ENCODE results near the gene NNMT.

NNMT gene

GRCh38 chr11:114310095-114310494 lies 13.9 kb downstream of the NNMT start:
- H3K27ac Mint-ChIP-seq (ENCODE audit: low read depth): no peak overlapping the region
- H3K4me1 Mint-ChIP-seq: no peaks in the 10 kb centered on the region
- DNase-seq (ENCODE audit: low spot score in 2 of 2) (no peak), ATAC-seq (replicated peaks; ENCODE audit: extremely low read depth, poor library complexity, severe bottlenecking) (no peak)
- H3K9me3 Mint-ChIP-seq: no peaks in the 10 kb centered on the region
- no peak overlapping the region for H3K4me3 Mint-ChIP-seq
- peaks cover 63% of the 10 kb centered on the region for H3K27me3 Mint-ChIP-seq
- no peaks in the 10 kb centered on the region for H3K36me3 Mint-ChIP-seq (ENCODE audit: insufficient read depth)

DNA sequence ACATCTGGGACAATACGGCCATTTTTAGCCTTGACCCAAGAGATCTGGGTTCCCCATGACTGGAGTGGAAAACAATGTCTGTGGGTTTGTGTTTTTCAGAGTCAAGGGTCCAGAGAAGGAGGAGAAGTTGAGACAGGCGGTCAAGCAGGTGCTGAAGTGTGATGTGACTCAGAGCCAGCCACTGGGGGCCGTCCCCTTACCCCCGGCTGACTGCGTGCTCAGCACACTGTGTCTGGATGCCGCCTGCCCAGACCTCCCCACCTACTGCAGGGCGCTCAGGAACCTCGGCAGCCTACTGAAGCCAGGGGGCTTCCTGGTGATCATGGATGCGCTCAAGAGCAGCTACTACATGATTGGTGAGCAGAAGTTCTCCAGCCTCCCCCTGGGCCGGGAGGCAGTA lies 15.7 kb downstream of the NNMT start:
- ATAC-seq (replicated peaks; ENCODE audit: extremely low read depth, poor library complexity, severe bottlenecking) (no peak), DNase-seq (ENCODE audit: low spot score in 2 of 2) (no peak)
- peaks cover 10% of the 10 kb centered on the region for H3K4me1 Mint-ChIP-seq
- H3K27ac Mint-ChIP-seq (ENCODE audit: low read depth): no peak overlapping the region
- no peaks in the 10 kb centered on the region for H3K9me3 Mint-ChIP-seq
- peaks cover 71% of the 10 kb centered on the region for H3K27me3 Mint-ChIP-seq
- H3K36me3 Mint-ChIP-seq (ENCODE audit: insufficient read depth): no peaks in the 10 kb centered on the region
- no peak overlapping the region for H3K4me3 Mint-ChIP-seq

DNA sequence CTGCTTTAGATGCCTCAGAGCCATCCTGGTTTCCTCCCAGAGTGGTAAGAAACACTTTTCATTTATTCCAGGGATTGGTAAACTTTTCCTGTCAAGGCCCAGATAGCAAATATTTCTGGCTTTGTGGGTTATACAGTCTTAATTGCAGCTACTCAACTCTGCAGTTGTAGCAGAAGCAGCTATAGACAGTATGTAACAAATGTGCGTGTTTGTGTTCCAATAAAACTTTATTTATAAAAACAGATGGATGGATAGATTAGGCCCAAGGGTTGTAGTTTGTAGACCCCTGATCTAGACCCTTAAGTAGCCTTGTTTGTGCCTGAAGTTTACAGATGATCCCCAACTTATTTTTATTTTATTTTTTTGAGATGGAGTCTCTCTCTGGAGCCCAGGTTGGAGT lies 17.9 kb downstream of the NNMT start:
- ATAC-seq (replicated peaks; ENCODE audit: extremely low read depth, poor library complexity, severe bottlenecking): no peak
- Mint-ChIP-seq H3K27me3 (peaks cover 49% of the 10 kb centered on the region), H3K4me3 (no peak overlapping the region), H3K27ac (ENCODE audit: low read depth) (no peak overlapping the region), H3K4me1 (peaks cover 10% of the 10 kb centered on the region), H3K36me3 (ENCODE audit: insufficient read depth) (no peaks in the 10 kb centered on the region), H3K9me3 (no peaks in the 10 kb centered on the region)
- DNase-seq (ENCODE audit: low spot score in 2 of 2): no peak

- H3K4me1 Mint-ChIP-seq: peaks cover 10% of the 10 kb centered on the region
- H3K9me3 Mint-ChIP-seq: no peaks in the 10 kb centered on the region
- no peak overlapping the region for H3K27ac Mint-ChIP-seq (ENCODE audit: low read depth)
- peak overlapping the region; percentile 61 for H3K4me3 Mint-ChIP-seq
- DNase-seq (ENCODE audit: low spot score in 2 of 2): no peak
- H3K27me3 Mint-ChIP-seq: peaks cover 49% of the 10 kb centered on the region
- no peak for ATAC-seq (replicated peaks; ENCODE audit: extremely low read depth, poor library complexity, severe bottlenecking)
- H3K36me3 Mint-ChIP-seq (ENCODE audit: insufficient read depth): no peaks in the 10 kb centered on the region
Measured at GRCh38 chr11:114315749-114316368, 19.7 kb downstream of the NNMT start.

- Mint-ChIP-seq H3K36me3 (ENCODE audit: insufficient read depth) (no peaks in the 10 kb centered on the region), H3K4me1 (peaks cover 10% of the 10 kb centered on the region), H3K4me3 (no peak overlapping the region), H3K27ac (ENCODE audit: low read depth) (no peak overlapping the region), H3K27me3 (peaks cover 51% of the 10 kb centered on the region), H3K9me3 (no peaks in the 10 kb centered on the region)
- DNase-seq (ENCODE audit: low spot score in 2 of 2) (no peak), ATAC-seq (replicated peaks; ENCODE audit: extremely low read depth, poor library complexity, severe bottlenecking) (no peak)
Measured at GRCh38 chr11:114316980-114317786, 21.0 kb downstream of the NNMT start.

GRCh38 chr11:114317787-114318137 lies 21.6 kb downstream of the NNMT start:
- Mint-ChIP-seq H3K4me1 (peaks cover 10% of the 10 kb centered on the region), H3K4me3 (no peak overlapping the region), H3K36me3 (ENCODE audit: insufficient read depth) (no peaks in the 10 kb centered on the region), H3K9me3 (no peaks in the 10 kb centered on the region), H3K27me3 (peaks cover 51% of the 10 kb centered on the region), H3K27ac (ENCODE audit: low read depth) (no peak overlapping the region)
- DNase-seq (ENCODE audit: low spot score in 2 of 2): no peak
- no peak for ATAC-seq (replicated peaks; ENCODE audit: extremely low read depth, poor library complexity, severe bottlenecking)

- ATAC-seq (replicated peaks; ENCODE audit: extremely low read depth, poor library complexity, severe bottlenecking) (no peak), DNase-seq (ENCODE audit: low spot score in 2 of 2) (no peak)
- H3K27me3 Mint-ChIP-seq: peaks cover 52% of the 10 kb centered on the region
- no peaks in the 10 kb centered on the region for H3K36me3 Mint-ChIP-seq (ENCODE audit: insufficient read depth)
- no peak overlapping the region for H3K27ac Mint-ChIP-seq (ENCODE audit: low read depth)
- H3K4me3 Mint-ChIP-seq: no peak overlapping the region
- peaks cover 10% of the 10 kb centered on the region for H3K4me1 Mint-ChIP-seq
- H3K9me3 Mint-ChIP-seq: no peaks in the 10 kb centered on the region
Measured at GRCh38 chr11:114318361-114318760, 22.2 kb downstream of the NNMT start.

DNA sequence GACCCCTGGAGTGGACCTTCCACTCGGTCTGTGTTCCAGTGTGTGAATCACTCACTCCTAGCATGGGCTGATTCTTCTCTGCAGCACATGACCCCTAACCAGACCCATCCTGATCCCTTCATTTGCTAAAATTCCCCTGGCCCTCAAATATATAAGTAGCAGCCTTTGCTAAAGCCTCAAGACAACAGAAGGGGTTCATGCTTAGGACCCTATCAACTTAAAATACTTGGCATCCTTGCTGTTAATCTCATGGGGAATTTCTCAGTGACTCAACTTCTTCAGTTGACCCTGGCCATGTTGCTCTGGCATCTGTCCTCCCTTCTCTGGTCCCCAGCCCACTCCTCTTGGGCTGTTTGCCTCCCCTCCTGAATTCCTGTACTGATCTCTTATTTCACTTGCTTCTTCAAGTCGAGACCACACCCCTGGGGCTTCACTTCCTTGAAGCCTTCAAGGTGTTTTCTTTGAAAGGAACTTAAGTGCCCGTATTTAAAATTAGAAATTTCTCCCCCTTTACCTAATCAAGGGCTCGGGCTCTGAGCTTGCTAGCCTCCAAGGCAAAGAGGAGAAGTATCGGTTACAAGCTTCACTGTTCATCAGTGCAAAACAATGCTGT lies 23.6 kb downstream of the NNMT start:
- no peaks in the 10 kb centered on the region for H3K9me3 Mint-ChIP-seq
- H3K4me3 Mint-ChIP-seq: no peak overlapping the region
- no peak for ATAC-seq (replicated peaks; ENCODE audit: extremely low read depth, poor library complexity, severe bottlenecking)
- DNase-seq (ENCODE audit: low spot score in 2 of 2): no peak
- H3K4me1 Mint-ChIP-seq: peaks cover 10% of the 10 kb centered on the region
- H3K36me3 Mint-ChIP-seq (ENCODE audit: insufficient read depth): no peaks in the 10 kb centered on the region
- H3K27ac Mint-ChIP-seq (ENCODE audit: low read depth): no peak overlapping the region
- peaks cover 61% of the 10 kb centered on the region for H3K27me3 Mint-ChIP-seq

GRCh38 chr11:114321621-114322257 lies 25.5 kb downstream of the NNMT start:
- H3K4me1 Mint-ChIP-seq: no peaks in the 10 kb centered on the region
- ATAC-seq (replicated peaks; ENCODE audit: extremely low read depth, poor library complexity, severe bottlenecking): no peak
- no peak for DNase-seq (ENCODE audit: low spot score in 2 of 2)
- no peaks in the 10 kb centered on the region for H3K36me3 Mint-ChIP-seq (ENCODE audit: insufficient read depth)
- H3K27me3 Mint-ChIP-seq: peaks cover 70% of the 10 kb centered on the region
- no peak overlapping the region for H3K4me3 Mint-ChIP-seq
- H3K9me3 Mint-ChIP-seq: no peaks in the 10 kb centered on the region
- H3K27ac Mint-ChIP-seq (ENCODE audit: low read depth): no peak overlapping the region

DNA sequence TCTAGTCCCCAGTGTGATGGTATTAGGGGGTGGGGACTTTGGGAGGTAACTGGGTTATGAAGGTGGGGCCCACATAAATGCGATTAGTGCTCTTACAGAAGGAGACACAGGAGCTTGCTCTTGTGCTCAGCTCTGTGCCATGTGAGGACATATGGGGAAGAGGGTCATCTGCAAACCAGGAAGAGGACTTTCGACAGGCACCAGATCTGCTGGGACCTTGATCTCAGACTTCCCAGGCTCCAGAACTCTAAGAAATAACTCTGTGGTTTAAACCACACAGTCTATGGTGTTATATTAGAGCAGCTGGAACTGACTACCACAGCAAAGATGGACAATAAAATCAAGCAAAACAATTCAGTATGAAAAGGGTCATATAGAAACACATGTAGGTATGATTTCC lies 26.7 kb downstream of the NNMT start:
- H3K36me3 Mint-ChIP-seq (ENCODE audit: insufficient read depth): no peaks in the 10 kb centered on the region
- H3K4me1 Mint-ChIP-seq: no peaks in the 10 kb centered on the region
- ATAC-seq (replicated peaks; ENCODE audit: extremely low read depth, poor library complexity, severe bottlenecking) (no peak), DNase-seq (ENCODE audit: low spot score in 2 of 2) (no peak)
- H3K4me3 Mint-ChIP-seq: no peak overlapping the region
- H3K27me3 Mint-ChIP-seq: peaks cover 80% of the 10 kb centered on the region
- H3K9me3 Mint-ChIP-seq: no peaks in the 10 kb centered on the region
- no peak overlapping the region for H3K27ac Mint-ChIP-seq (ENCODE audit: low read depth)

DNA sequence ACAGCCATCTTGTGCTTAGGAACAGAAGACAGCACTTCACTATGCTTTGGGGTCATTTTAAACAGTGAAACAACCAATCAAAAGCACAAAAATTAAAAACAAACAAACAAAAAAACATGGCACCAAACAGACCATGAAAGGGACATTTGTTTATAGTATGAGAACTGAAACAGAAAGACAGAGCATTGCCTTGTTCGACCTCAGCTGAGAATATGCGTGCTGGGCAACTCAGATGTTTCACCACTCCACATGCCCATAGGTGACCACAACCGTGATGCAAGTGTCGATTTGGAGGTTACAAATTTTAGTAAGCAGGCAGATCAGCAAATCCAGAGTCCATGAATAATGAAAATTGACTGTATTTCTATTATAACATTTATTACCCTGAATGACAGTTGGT lies 30.0 kb downstream of the NNMT start:
- Mint-ChIP-seq H3K27me3 (peaks cover 90% of the 10 kb centered on the region), H3K27ac (ENCODE audit: low read depth) (no peak overlapping the region), H3K4me3 (no peak overlapping the region), H3K9me3 (peaks cover 10% of the 10 kb centered on the region), H3K4me1 (no peaks in the 10 kb centered on the region), H3K36me3 (ENCODE audit: insufficient read depth) (no peaks in the 10 kb centered on the region)
- DNase-seq (ENCODE audit: low spot score in 2 of 2) (no peak), ATAC-seq (replicated peaks; ENCODE audit: extremely low read depth, poor library complexity, severe bottlenecking) (no peak)

GRCh38 chr11:114326776-114327175 lies 30.6 kb downstream of the NNMT start:
- no peak overlapping the region for H3K27ac Mint-ChIP-seq (ENCODE audit: low read depth)
- no peaks in the 10 kb centered on the region for H3K4me1 Mint-ChIP-seq
- H3K9me3 Mint-ChIP-seq: peaks cover 10% of the 10 kb centered on the region
- DNase-seq (ENCODE audit: low spot score in 2 of 2): no peak
- no peak overlapping the region for H3K4me3 Mint-ChIP-seq
- H3K36me3 Mint-ChIP-seq (ENCODE audit: insufficient read depth): no peaks in the 10 kb centered on the region
- H3K27me3 Mint-ChIP-seq: peaks cover 89% of the 10 kb centered on the region
- no peak for ATAC-seq (replicated peaks; ENCODE audit: extremely low read depth, poor library complexity, severe bottlenecking)

DNA sequence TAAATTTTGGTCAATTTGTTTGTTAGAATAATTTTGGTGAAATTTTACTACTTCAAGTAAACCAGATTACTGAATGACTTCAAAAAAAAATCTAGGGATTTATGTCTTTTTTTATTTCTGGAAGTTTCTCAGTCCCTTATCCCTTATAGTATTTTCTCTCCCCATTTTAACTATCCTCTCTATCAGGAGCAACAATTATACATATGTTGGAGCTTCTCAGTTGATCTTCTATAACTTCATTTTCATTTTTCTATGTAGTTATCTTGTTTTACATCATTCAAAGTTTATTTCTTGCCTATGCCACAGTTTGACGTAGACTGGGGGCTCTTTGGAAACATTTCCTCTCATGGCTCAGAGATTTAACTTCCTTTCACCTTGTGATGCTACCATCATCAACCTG lies 34.2 kb downstream of the NNMT start:
- H3K36me3 Mint-ChIP-seq (ENCODE audit: insufficient read depth): no peaks in the 10 kb centered on the region
- DNase-seq (ENCODE audit: low spot score in 2 of 2): no peak
- no peak overlapping the region for H3K4me3 Mint-ChIP-seq
- H3K27me3 Mint-ChIP-seq: peaks cover 95% of the 10 kb centered on the region
- no peak overlapping the region for H3K27ac Mint-ChIP-seq (ENCODE audit: low read depth)
- H3K9me3 Mint-ChIP-seq: peaks cover 15% of the 10 kb centered on the region
- ATAC-seq (replicated peaks; ENCODE audit: extremely low read depth, poor library complexity, severe bottlenecking): no peak
- H3K4me1 Mint-ChIP-seq: no peaks in the 10 kb centered on the region
